GM19023 (cell line): Measurements from ENCODE around the gene FYB1.

Experiments
- ATAC-seq: cut with Tn5 transposase; IDR thresholded peaks from one replicate; pipeline ENCODE4 v1.9.1; 2021; ENCODE audit warnings: mild to moderate bottlenecking, moderate library complexity; ENCODE audit not compliant: unreplicated experiment

The FYB1 gene

GRCh38 chr5:39099831-39100230 is 119.5 kb downstream of the FYB1 start:
- ATAC-seq, result no peak

GRCh38 chr5:39093352-39093751 is 126.0 kb downstream of the FYB1 start:
- no peak for ATAC-seq

- ATAC-seq, result no peak
Observed at GRCh38 chr5:39092581-39093351, 126.6 kb downstream of the FYB1 start.

GRCh38 chr5:39091940-39092580 is 127.3 kb downstream of the FYB1 start:
- ATAC-seq, result no peak

- ATAC-seq, result no peak
Observed at GRCh38 chr5:39083968-39084367, 135.4 kb downstream of the FYB1 start.

GRCh38 chr5:39082995-39083394 is 136.4 kb downstream of the FYB1 start:
- no peak for ATAC-seq

GRCh38 chr5:39080597-39081204 is 138.7 kb downstream of the FYB1 start:
- no peak for ATAC-seq

- no peak for ATAC-seq
Observed at GRCh38 chr5:39080168-39080567, 139.2 kb downstream of the FYB1 start.

GRCh38 chr5:39079147-39079546 is 140.2 kb downstream of the FYB1 start:
- no peak for ATAC-seq

GRCh38 chr5:39076757-39077728 is 142.3 kb downstream of the FYB1 start:
- no peak for ATAC-seq

GRCh38 chr5:39076101-39076756 is 143.1 kb downstream of the FYB1 start:
- ATAC-seq, result no peak

GRCh38 chr5:39074017-39074814 is 145.1 kb downstream of the FYB1 start, which contains the start of gene RICTOR:
RICTOR (minus strand) TSS chr5:39074399; CDS start chr5:39074377, 22 bp downstream.
- ATAC-seq, result peak; percentile 82

GRCh38 chr5:39073767-39074016 is 145.7 kb downstream of the FYB1 start:
- ATAC-seq, result peak; percentile 29

- ATAC-seq, result peak; percentile 41
Observed at GRCh38 chr5:39072925-39073766, 146.2 kb downstream of the FYB1 start.

- ATAC-seq, result no peak
Observed at GRCh38 chr5:39068099-39068498, 151.3 kb downstream of the FYB1 start.

- ATAC-seq, result no peak
Observed at GRCh38 chr5:39064450-39064849, 154.9 kb downstream of the FYB1 start.

- ATAC-seq, result no peak
Observed at GRCh38 chr5:39063037-39063436, 156.3 kb downstream of the FYB1 start.

- ATAC-seq, result no peak
Observed at GRCh38 chr5:39062530-39062929, 156.8 kb downstream of the FYB1 start.

- no peak for ATAC-seq
Observed at GRCh38 chr5:39062104-39062503, 157.3 kb downstream of the FYB1 start.
